Neural progenitor cell (in vitro differentiated cells): ENCODE results near the gene PCDH9. TPM values are rescaled to one million over a fixed set of nuclear protein-coding genes. Genes with fewer than 3 reads are reported as not detected.

Source experiments
- DNase-seq: peaks from one replicate; pipeline ENCODE4 v3.0.0-alpha.2; 2016; ENCODE audit warnings: low spot score
- H2AFZ ChIP-seq: fragments of 200-600 bp; sonication (generic); replicated peaks from 2 replicates; pipeline ENCODE4 v1.6.1; 2016; ENCODE audit warnings: antibody characterized with exemption
- H3F3A ChIP-seq: fragments of 200-600 bp; sonication (generic); 2 replicates; pipeline ENCODE4 v1.6.1; 2016; ENCODE audit warnings: antibody characterized with exemption, low read depth
- H3K27ac ChIP-seq: fragments of 200-600 bp; sonication (generic); 2 replicates; pipeline ENCODE4 v1.5.1; 2016; ENCODE audit warnings: mild to moderate bottlenecking
- H3K27me3 ChIP-seq: fragments of 200-600 bp; sonication (generic); 2 replicates; pipeline ENCODE4 v1.6.1; 2016; ENCODE audit warnings: mild to moderate bottlenecking, moderate library complexity
- H3K36me3 ChIP-seq: fragments of 200-600 bp; sonication (generic); 2 replicates; pipeline ENCODE4 v1.5.1; 2016
- H3K4me1 ChIP-seq: fragments of 200-600 bp; sonication (generic); 2 replicates; pipeline ENCODE4 v1.6.1; 2016; ENCODE audit warnings: mixed run types
- H3K4me2 ChIP-seq: fragments of 200-600 bp; sonication (generic); 2 replicates; pipeline ENCODE4 v1.6.1; 2016
- H3K4me3 ChIP-seq: fragments of 200-600 bp; sonication (generic); 2 replicates; pipeline ENCODE4 v1.5.1; 2016
- H3K79me2 ChIP-seq: fragments of 200-600 bp; sonication (generic); 2 replicates; pipeline ENCODE4 v1.6.1; 2016; ENCODE audit warnings: low read depth
- H3K9ac ChIP-seq: fragments of 200-600 bp; sonication (generic); 2 replicates; pipeline ENCODE4 v1.6.1; 2016
- H3K9me3 ChIP-seq: fragments of 200-600 bp; sonication (generic); 2 replicates; pipeline ENCODE4 v1.5.1; 2016; ENCODE audit warnings: low read depth
- H4K20me1 ChIP-seq: fragments of 200-600 bp; sonication (generic); 2 replicates; pipeline ENCODE4 v1.6.1; 2016; ENCODE audit warnings: low read depth
- H3K27ac Mint-ChIP-seq: 3 replicates; pipeline ENCODE4 v1.8.0; 2021; ENCODE audit warnings: mixed read lengths
- H3K27me3 Mint-ChIP-seq: 2 replicates; pipeline ENCODE4 v1.8.0; 2022; ENCODE audit warnings: low read depth, mild to moderate bottlenecking, inconsistent platforms, moderate library complexity, mixed read lengths; ENCODE audit not compliant: insufficient read depth
- H3K36me3 Mint-ChIP-seq: 3 replicates; pipeline ENCODE4 v1.8.0; 2021; ENCODE audit warnings: mixed read lengths
- H3K4me1 Mint-ChIP-seq: 3 replicates; pipeline ENCODE4 v1.8.0; 2021; ENCODE audit warnings: mixed read lengths
- H3K4me3 Mint-ChIP-seq: 3 replicates; pipeline ENCODE4 v1.8.0; 2021; ENCODE audit warnings: mild to moderate bottlenecking, moderate library complexity, mixed read lengths
- H3K9me3 Mint-ChIP-seq: 3 replicates; pipeline ENCODE4 v1.8.0; 2020; ENCODE audit warnings: mixed read lengths
- EZH2 ChIP-seq: fragments of 200-600 bp; sonication (generic); IDR thresholded peaks from 2 replicates; pipeline ENCODE4 v1.6.1; 2017; ENCODE audit warnings: antibody characterized with exemption, mild to moderate bottlenecking, moderate library complexity
- EZH2phosphoT487 ChIP-seq: fragments of 200-600 bp; sonication (generic); IDR thresholded peaks from 2 replicates; pipeline ENCODE4 v1.6.1; 2017; ENCODE audit warnings: antibody characterized with exemption
- total RNA-seq: library from RNA; depleted of rRNA; stranded (reverse); fragments of >200 nt; gene quantifications from 2 replicates; pipeline ENCODE4 v1.2.3, GENCODE V29; 2015; ENCODE audit warnings: low replicate concordance
- TF ChIP-seq, protein P1 (sequence below): fragments of 200-600 bp; sonication (generic); IDR thresholded peaks from 2 replicates; pipeline ENCODE4 v1.5.1; 2017; ENCODE audit warnings: antibody characterized with exemption, mild to moderate bottlenecking

Gene PCDH9
- total RNA-seq, 1 donor from 2014 or later, result 0.24 TPM

DNA sequence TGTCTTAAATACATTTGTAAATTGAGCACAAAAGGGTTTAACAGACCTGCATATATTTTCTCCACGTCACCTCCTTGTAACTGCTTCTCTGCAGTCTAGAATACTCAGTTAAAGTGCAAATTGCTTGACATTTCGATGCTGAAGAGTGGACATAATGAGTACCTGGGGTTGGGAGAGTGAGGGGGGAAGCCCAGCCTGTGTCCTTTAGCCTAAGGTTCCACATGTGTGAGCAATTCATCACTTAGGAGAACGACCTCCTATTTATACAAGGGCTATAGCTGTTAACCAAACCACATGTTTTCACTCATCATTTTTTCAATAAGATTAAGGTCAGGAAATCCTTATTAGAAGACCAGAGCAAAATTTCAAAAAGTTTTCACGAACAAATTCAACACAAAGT is 29.5 kb downstream of the PCDH9 start:
- H3K4me1 Mint-ChIP-seq, result peaks cover 4% of the 10 kb centered on the region
- Histone ChIP-seq H3K36me3 (no peaks in the 10 kb centered on the region), H2AFZ (no peak overlapping the region), H3K4me3 (no peak overlapping the region), H3K9me3 (no peaks in the 10 kb centered on the region), H3K27ac (no peak overlapping the region), H3K79me2 (no peaks in the 10 kb centered on the region), H3F3A (no peaks in the 10 kb centered on the region), H3K27me3 (no peaks in the 10 kb centered on the region), H3K4me2 (no peak overlapping the region), H3K9ac (no peak overlapping the region), H4K20me1 (no peaks in the 10 kb centered on the region), H3K4me1 (no peaks in the 10 kb centered on the region)
- H3K36me3 Mint-ChIP-seq, result no peaks in the 10 kb centered on the region
- H3K9me3 Mint-ChIP-seq, result no peaks in the 10 kb centered on the region
- no peak overlapping the region for H3K27ac Mint-ChIP-seq
- H3K4me3 Mint-ChIP-seq, result no peak overlapping the region
- TF ChIP-seq EZH2phosphoT487 (no peak), EZH2 (no peak)
- TF ChIP-seq, protein P1, sequence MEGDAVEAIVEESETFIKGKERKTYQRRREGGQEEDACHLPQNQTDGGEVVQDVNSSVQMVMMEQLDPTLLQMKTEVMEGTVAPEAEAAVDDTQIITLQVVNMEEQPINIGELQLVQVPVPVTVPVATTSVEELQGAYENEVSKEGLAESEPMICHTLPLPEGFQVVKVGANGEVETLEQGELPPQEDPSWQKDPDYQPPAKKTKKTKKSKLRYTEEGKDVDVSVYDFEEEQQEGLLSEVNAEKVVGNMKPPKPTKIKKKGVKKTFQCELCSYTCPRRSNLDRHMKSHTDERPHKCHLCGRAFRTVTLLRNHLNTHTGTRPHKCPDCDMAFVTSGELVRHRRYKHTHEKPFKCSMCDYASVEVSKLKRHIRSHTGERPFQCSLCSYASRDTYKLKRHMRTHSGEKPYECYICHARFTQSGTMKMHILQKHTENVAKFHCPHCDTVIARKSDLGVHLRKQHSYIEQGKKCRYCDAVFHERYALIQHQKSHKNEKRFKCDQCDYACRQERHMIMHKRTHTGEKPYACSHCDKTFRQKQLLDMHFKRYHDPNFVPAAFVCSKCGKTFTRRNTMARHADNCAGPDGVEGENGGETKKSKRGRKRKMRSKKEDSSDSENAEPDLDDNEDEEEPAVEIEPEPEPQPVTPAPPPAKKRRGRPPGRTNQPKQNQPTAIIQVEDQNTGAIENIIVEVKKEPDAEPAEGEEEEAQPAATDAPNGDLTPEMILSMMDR, result no peak
- H3K27me3 Mint-ChIP-seq, result no peaks in the 10 kb centered on the region
- DNase-seq, result no peak

DNA sequence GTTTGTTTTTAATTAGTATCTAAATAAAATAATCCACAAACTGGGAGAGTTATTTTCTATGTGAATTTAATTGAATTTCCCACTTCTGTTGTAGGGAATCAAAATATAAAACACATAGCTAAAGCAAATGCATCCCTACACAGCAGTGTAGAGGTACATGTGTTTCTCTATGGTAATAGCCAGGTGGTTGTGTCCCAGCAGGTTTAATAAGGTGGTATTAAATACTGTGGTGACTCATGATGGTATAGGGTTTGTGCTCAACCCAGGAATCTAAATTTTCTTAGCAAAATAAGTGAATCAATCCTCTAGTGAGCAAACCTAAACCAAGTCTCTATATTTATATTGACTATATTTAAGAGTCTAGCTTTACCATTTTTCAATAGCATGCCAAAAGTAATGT is 30.0 kb downstream of the PCDH9 start:
- no peak overlapping the region for H3K27ac Mint-ChIP-seq
- H3K4me3 Mint-ChIP-seq, result no peak overlapping the region
- H3K4me1 ChIP-seq, result no peaks in the 10 kb centered on the region
- no peaks in the 10 kb centered on the region for H3K27me3 ChIP-seq
- H3K4me1 Mint-ChIP-seq, result peaks cover 4% of the 10 kb centered on the region
- H3K4me3 ChIP-seq, result no peak overlapping the region
- no peaks in the 10 kb centered on the region for H4K20me1 ChIP-seq
- no peak for TF ChIP-seq EZH2phosphoT487
- TF ChIP-seq, protein P1, result no peak
- no peak for TF ChIP-seq EZH2
- no peaks in the 10 kb centered on the region for H3K36me3 ChIP-seq
- no peak overlapping the region for H3K4me2 ChIP-seq
- H3K36me3 Mint-ChIP-seq, result no peaks in the 10 kb centered on the region
- H3K27ac ChIP-seq, result no peak overlapping the region
- H3K27me3 Mint-ChIP-seq, result no peaks in the 10 kb centered on the region
- no peaks in the 10 kb centered on the region for H3K9me3 Mint-ChIP-seq
- H3K9ac ChIP-seq, result no peak overlapping the region
- no peaks in the 10 kb centered on the region for H3K9me3 ChIP-seq
- H2AFZ ChIP-seq, result no peak overlapping the region
- H3K79me2 ChIP-seq, result no peaks in the 10 kb centered on the region
- DNase-seq, result no peak
- no peaks in the 10 kb centered on the region for H3F3A ChIP-seq

DNA sequence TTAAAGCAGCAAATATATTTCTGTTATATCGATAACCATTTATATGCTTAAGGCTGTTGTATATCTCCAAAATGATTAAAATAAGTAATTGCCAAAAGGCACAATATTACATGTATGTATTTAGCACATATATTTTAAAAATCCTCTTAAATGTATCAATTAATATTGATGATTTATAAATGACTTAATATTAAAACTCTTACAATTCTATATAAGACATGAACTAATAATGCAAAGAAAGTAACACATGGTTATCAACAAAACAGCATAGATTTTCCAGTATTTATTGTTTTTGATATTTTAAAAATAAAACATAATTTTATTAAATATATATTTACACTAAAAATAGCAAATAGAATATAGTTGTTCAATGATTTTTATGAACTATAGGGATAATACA is 32.4 kb downstream of the PCDH9 start:
- Histone ChIP-seq H2AFZ (no peak overlapping the region), H3K79me2 (no peaks in the 10 kb centered on the region), H3K27me3 (peaks cover 14% of the 10 kb centered on the region), H3K27ac (no peak overlapping the region), H3K9ac (no peak overlapping the region), H3K4me1 (no peaks in the 10 kb centered on the region), H4K20me1 (no peaks in the 10 kb centered on the region), H3K9me3 (no peaks in the 10 kb centered on the region), H3K36me3 (no peaks in the 10 kb centered on the region), H3F3A (no peaks in the 10 kb centered on the region), H3K4me2 (no peak overlapping the region), H3K4me3 (no peak overlapping the region)
- no peak for DNase-seq
- Mint-ChIP-seq H3K36me3 (no peaks in the 10 kb centered on the region), H3K4me1 (peaks cover 11% of the 10 kb centered on the region), H3K9me3 (peaks cover 2% of the 10 kb centered on the region), H3K4me3 (no peak overlapping the region), H3K27ac (no peak overlapping the region), H3K27me3 (no peaks in the 10 kb centered on the region)
- TF ChIP-seq, protein P1, result no peak
- no peak for TF ChIP-seq EZH2phosphoT487
- no peak for TF ChIP-seq EZH2
